Mesendoderm (in vitro differentiated cells): Measurements from ENCODE around the gene OR10T2.

Source experiments
- DNase-seq: peaks from one replicate; pipeline ENCODE4 v3.0.0; 2013
- H2AK5ac ChIP-seq: 2 replicates; pipeline ENCODE4 v1.6.1; 2013; ENCODE audit warnings: low read length, inconsistent platforms
- H2BK120ac ChIP-seq: 2 replicates; pipeline ENCODE4 v1.6.1; 2013; ENCODE audit warnings: low read depth, mild to moderate bottlenecking, low read length, moderate library complexity, mixed read lengths
- H2BK15ac ChIP-seq: replicated peaks from 2 replicates; pipeline ENCODE4 v1.6.1; 2013; ENCODE audit warnings: low read depth, mild to moderate bottlenecking, moderate library complexity
- H2BK5ac ChIP-seq: 2 replicates; pipeline ENCODE4 v1.6.1; 2013; ENCODE audit warnings: low read length, inconsistent platforms
- H3K18ac ChIP-seq: 2 replicates; pipeline ENCODE4 v1.6.1; 2013; ENCODE audit warnings: mild to moderate bottlenecking, low read length, mixed read lengths
- H3K23ac ChIP-seq: one replicate; pipeline ENCODE4 v1.6.1; 2013; ENCODE audit warnings: low read length
- H3K27ac ChIP-seq: 2 replicates; pipeline ENCODE4 v1.5.1; 2013; ENCODE audit warnings: low read depth, mild to moderate bottlenecking, inconsistent platforms, low read length, moderate library complexity
- H3K27me3 ChIP-seq: 2 replicates; pipeline ENCODE4 v1.6.1; 2013; ENCODE audit warnings: low read length, control low read depth, mild to moderate bottlenecking, inconsistent platforms; ENCODE audit not compliant: insufficient read depth, poor library complexity
- H3K36me3 ChIP-seq: 2 replicates; pipeline ENCODE4 v1.6.1; 2013; ENCODE audit warnings: low read length, inconsistent platforms; ENCODE audit not compliant: control insufficient read depth, insufficient read depth
- H3K4ac ChIP-seq: one replicate; pipeline ENCODE4 v1.6.1; 2013; ENCODE audit warnings: low read depth, mild to moderate bottlenecking, low read length, moderate library complexity
- H3K4me1 ChIP-seq: 2 replicates; pipeline ENCODE4 v1.6.1; 2013; ENCODE audit warnings: low read depth, low read length, inconsistent platforms; ENCODE audit not compliant: control insufficient read depth
- H3K4me2 ChIP-seq: 2 replicates; pipeline ENCODE4 v1.6.1; 2013; ENCODE audit warnings: low read length
- H3K4me3 ChIP-seq: 2 replicates; pipeline ENCODE4 v1.5.1; 2013; ENCODE audit warnings: mild to moderate bottlenecking, low read length
- H3K56ac ChIP-seq: one replicate; pipeline ENCODE4 v1.6.1; 2013; ENCODE audit warnings: low read length
- H3K79me1 ChIP-seq: 2 replicates; pipeline ENCODE4 v1.6.1; 2013; ENCODE audit warnings: low read length, inconsistent platforms
- H3K79me2 ChIP-seq: 2 replicates; pipeline ENCODE4 v1.6.1; 2013; ENCODE audit warnings: mild to moderate bottlenecking, low read length; ENCODE audit not compliant: control insufficient read depth, insufficient read depth
- H3K9ac ChIP-seq: 2 replicates; pipeline ENCODE4 v1.6.1; 2013; ENCODE audit warnings: low read length, inconsistent platforms
- H4K5ac ChIP-seq: one replicate; pipeline ENCODE4 v1.6.1; 2013; ENCODE audit warnings: low read length
- H4K8ac ChIP-seq: one replicate; pipeline ENCODE4 v1.6.1; 2013; ENCODE audit warnings: low read depth, mild to moderate bottlenecking, control low read depth, low read length, moderate library complexity
- WGBS: extraction: QIAGEN DNeasy Blood & Tissue Kit; methylation state at CpG from one replicate; pipeline ENCODE4 v1.1.7; 2013; ENCODE audit warnings: low lambda C conversion rate, missing lambda C conversion rate; ENCODE audit not compliant: insufficient coverage; ENCODE audit errors: extremely low coverage; 5-methylcytosine and 5-hydroxymethylcytosine counted together

OR10T2 gene

DNA sequence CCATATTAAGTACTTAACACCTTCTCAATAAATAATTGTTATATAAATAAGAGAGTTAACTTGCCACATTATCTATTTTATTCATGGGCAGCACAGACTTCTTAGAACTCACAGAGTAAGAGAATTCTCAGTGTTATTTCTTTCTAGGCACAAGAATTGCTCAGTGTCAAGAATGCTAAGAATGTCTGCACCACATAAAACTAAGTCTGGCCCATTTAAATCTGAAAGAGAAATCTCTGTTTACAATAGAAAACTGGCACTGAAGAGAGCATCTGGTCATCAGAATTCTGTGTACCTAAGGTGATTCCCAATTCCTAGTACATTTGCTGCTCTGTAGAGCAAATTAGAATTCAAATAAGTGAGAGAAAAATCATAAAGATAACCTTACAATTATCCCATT lies 22.9 kb upstream of the OR10T2 start:
- H2BK120ac ChIP-seq: no peak overlapping the region
- no peak overlapping the region for H3K56ac ChIP-seq
- no peak overlapping the region for H4K5ac ChIP-seq
- H3K79me2 ChIP-seq: no peaks in the 10 kb centered on the region
- peak; percentile 52 for DNase-seq
- no peak overlapping the region for H2AK5ac ChIP-seq
- no peaks in the 10 kb centered on the region for H3K36me3 ChIP-seq
- no peak overlapping the region for H4K8ac ChIP-seq
- no peaks in the 10 kb centered on the region for H3K27me3 ChIP-seq
- no peak overlapping the region for H3K4me3 ChIP-seq
- H3K18ac ChIP-seq: no peak overlapping the region
- no peak overlapping the region for H2BK5ac ChIP-seq
- H3K4me1 ChIP-seq: no peaks in the 10 kb centered on the region
- no peak overlapping the region for H2BK15ac ChIP-seq
- no peak overlapping the region for H3K23ac ChIP-seq
- H3K4ac ChIP-seq: no peak overlapping the region
- no peak overlapping the region for H3K4me2 ChIP-seq
- H3K9ac ChIP-seq: no peak overlapping the region
- H3K27ac ChIP-seq: no peak overlapping the region
- no peaks in the 10 kb centered on the region for H3K79me1 ChIP-seq

DNA sequence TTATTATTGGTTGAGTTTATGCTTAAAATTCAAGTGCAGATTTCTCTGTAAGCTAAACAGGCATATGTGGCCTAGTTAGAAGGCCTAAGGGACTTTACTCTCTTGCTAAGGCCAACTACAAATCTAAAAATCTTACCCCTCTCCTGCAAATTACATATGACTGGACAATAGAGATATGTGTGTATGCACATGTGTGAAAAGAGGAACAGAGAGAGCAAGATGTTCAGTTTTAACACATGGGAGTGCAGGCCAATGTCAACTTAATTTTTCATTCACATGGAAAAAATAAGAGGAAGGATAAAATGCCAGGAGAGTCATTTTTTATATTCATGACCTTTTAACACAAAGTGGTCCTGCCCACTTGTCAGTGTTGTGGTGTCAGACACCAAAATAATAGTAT lies 18.3 kb upstream of the OR10T2 start:
- Histone ChIP-seq H2BK15ac (no peak overlapping the region), H3K36me3 (no peaks in the 10 kb centered on the region), H3K4me1 (no peaks in the 10 kb centered on the region), H3K9ac (no peak overlapping the region), H3K4me3 (no peak overlapping the region), H3K56ac (no peak overlapping the region), H3K79me1 (no peaks in the 10 kb centered on the region), H3K18ac (no peak overlapping the region), H2AK5ac (no peak overlapping the region), H3K4ac (no peak overlapping the region), H2BK120ac (no peak overlapping the region), H3K27me3 (no peaks in the 10 kb centered on the region), H2BK5ac (no peak overlapping the region), H4K5ac (no peak overlapping the region), H3K4me2 (no peak overlapping the region), H3K27ac (no peak overlapping the region), H4K8ac (no peak overlapping the region), H3K23ac (no peak overlapping the region), H3K79me2 (no peaks in the 10 kb centered on the region)
- DNase-seq: no peak

- no peak overlapping the region for H4K8ac ChIP-seq
- no peaks in the 10 kb centered on the region for H3K27me3 ChIP-seq
- H3K4me3 ChIP-seq: no peak overlapping the region
- H3K9ac ChIP-seq: no peak overlapping the region
- no peak overlapping the region for H3K18ac ChIP-seq
- no peaks in the 10 kb centered on the region for H3K36me3 ChIP-seq
- H2BK5ac ChIP-seq: no peak overlapping the region
- no peak for DNase-seq
- H2AK5ac ChIP-seq: no peak overlapping the region
- no peaks in the 10 kb centered on the region for H3K79me2 ChIP-seq
- H4K5ac ChIP-seq: no peak overlapping the region
- H3K4me1 ChIP-seq: no peaks in the 10 kb centered on the region
- no peak overlapping the region for H3K4ac ChIP-seq
- H3K27ac ChIP-seq: no peak overlapping the region
- no peak overlapping the region for H3K23ac ChIP-seq
- H3K4me2 ChIP-seq: no peak overlapping the region
- no CpG with 5 or more reads among the region's 4 CpGs for WGBS
- H2BK120ac ChIP-seq: no peak overlapping the region
- H3K56ac ChIP-seq: no peak overlapping the region
- H2BK15ac ChIP-seq: no peak overlapping the region
- H3K79me1 ChIP-seq: no peaks in the 10 kb centered on the region
These were observed 15.5 kb upstream of the OR10T2 start for GRCh38 chr1:158414651-158415345.

DNA sequence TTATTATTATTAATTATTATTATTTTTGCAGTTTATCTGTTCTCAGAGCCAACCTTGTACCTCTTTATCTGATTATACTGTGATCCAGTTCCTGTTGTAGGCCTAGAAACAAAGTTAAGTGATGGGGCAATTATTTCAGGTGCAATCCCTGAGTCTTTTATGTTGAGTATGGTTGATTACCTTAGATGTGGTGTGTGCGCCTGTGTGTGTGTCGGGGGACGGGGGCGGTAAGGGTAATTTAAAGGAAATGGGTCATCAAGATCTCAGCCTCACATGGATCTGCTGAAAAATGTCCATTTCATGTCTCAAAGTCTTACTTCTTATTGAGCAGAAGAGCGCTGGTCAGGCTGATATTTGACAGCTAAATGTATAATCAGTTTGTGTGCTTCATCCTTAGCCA lies 7.8 kb upstream of the OR10T2 start:
- H3K23ac ChIP-seq: no peak overlapping the region
- H3K79me1 ChIP-seq: no peaks in the 10 kb centered on the region
- WGBS: no CpG with 5 or more reads among the region's 5 CpGs
- no peak overlapping the region for H4K8ac ChIP-seq
- H3K4me2 ChIP-seq: no peak overlapping the region
- no peak overlapping the region for H3K18ac ChIP-seq
- no peaks in the 10 kb centered on the region for H3K4me1 ChIP-seq
- H4K5ac ChIP-seq: no peak overlapping the region
- no peaks in the 10 kb centered on the region for H3K36me3 ChIP-seq
- H2BK5ac ChIP-seq: no peak overlapping the region
- H3K79me2 ChIP-seq: no peaks in the 10 kb centered on the region
- DNase-seq: no peak
- no peaks in the 10 kb centered on the region for H3K27me3 ChIP-seq
- H2BK120ac ChIP-seq: no peak overlapping the region
- H3K27ac ChIP-seq: no peak overlapping the region
- no peak overlapping the region for H3K4me3 ChIP-seq
- H3K9ac ChIP-seq: no peak overlapping the region
- H3K4ac ChIP-seq: no peak overlapping the region
- H2AK5ac ChIP-seq: no peak overlapping the region
- no peak overlapping the region for H3K56ac ChIP-seq
- H2BK15ac ChIP-seq: no peak overlapping the region

- no peak overlapping the region for H2BK5ac ChIP-seq
- H3K4me3 ChIP-seq: no peak overlapping the region
- H2BK120ac ChIP-seq: no peak overlapping the region
- H2AK5ac ChIP-seq: no peak overlapping the region
- no peak overlapping the region for H4K5ac ChIP-seq
- no CpG with 5 or more reads among the region's 3 CpGs for WGBS
- no peaks in the 10 kb centered on the region for H3K36me3 ChIP-seq
- no peak overlapping the region for H3K27ac ChIP-seq
- H4K8ac ChIP-seq: no peak overlapping the region
- H3K18ac ChIP-seq: no peak overlapping the region
- no peak overlapping the region for H3K4me2 ChIP-seq
- H3K4me1 ChIP-seq: no peaks in the 10 kb centered on the region
- H3K56ac ChIP-seq: no peak overlapping the region
- H3K27me3 ChIP-seq: no peaks in the 10 kb centered on the region
- no peak overlapping the region for H2BK15ac ChIP-seq
- H3K4ac ChIP-seq: no peak overlapping the region
- H3K79me1 ChIP-seq: no peaks in the 10 kb centered on the region
- no peaks in the 10 kb centered on the region for H3K79me2 ChIP-seq
- no peak overlapping the region for H3K23ac ChIP-seq
- H3K9ac ChIP-seq: no peak overlapping the region
- DNase-seq: no peak
These were observed 1.6 kb upstream of the OR10T2 start for GRCh38 chr1:158400871-158401270.

DNA sequence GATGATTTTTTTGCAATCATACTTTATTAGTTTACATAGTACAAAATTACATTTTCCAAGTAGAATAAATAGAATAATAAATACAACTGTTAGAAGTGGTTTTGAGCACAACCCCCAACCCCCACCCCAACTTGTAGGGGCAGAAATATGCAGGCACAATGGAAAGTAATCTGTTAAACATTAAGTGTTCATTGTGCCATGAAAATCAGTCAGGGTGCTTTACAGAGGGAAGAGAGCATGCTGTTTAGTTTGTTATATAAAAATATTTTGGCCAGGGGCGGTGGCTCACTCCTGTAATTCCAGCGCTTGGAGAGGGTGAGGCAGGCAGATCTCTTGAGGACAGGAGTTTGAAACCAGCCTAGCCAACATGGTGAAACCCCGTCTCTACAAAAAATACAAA lies 2.6 kb downstream of the OR10T2 start:
- no peak overlapping the region for H3K23ac ChIP-seq
- H3K9ac ChIP-seq: no peak overlapping the region
- H3K18ac ChIP-seq: no peak overlapping the region
- H2BK120ac ChIP-seq: no peak overlapping the region
- no peaks in the 10 kb centered on the region for H3K4me1 ChIP-seq
- H3K4me3 ChIP-seq: no peak overlapping the region
- H3K56ac ChIP-seq: no peak overlapping the region
- H3K79me2 ChIP-seq: no peaks in the 10 kb centered on the region
- H4K8ac ChIP-seq: no peak overlapping the region
- H4K5ac ChIP-seq: no peak overlapping the region
- H3K27me3 ChIP-seq: no peaks in the 10 kb centered on the region
- H2AK5ac ChIP-seq: no peak overlapping the region
- no peak overlapping the region for H3K4me2 ChIP-seq
- H3K4ac ChIP-seq: no peak overlapping the region
- whole genome bisulfite sequencing: no CpG with 5 or more reads among the region's 3 CpGs
- H2BK5ac ChIP-seq: no peak overlapping the region
- no peaks in the 10 kb centered on the region for H3K36me3 ChIP-seq
- H3K79me1 ChIP-seq: no peaks in the 10 kb centered on the region
- H2BK15ac ChIP-seq: no peak overlapping the region
- DNase-seq: no peak
- H3K27ac ChIP-seq: no peak overlapping the region
